ENCODE data around the gene NRXN3.

The NRXN3 gene

GRCh38 chr14:79552778-79553177, 1382.6 kb downstream of the NRXN3 start:
- H3K27ac ChIP-seq (ENCODE audit: low read depth, low read length, severe bottlenecking) = no peak overlapping the region
- WGBS, 2 experiments (ENCODE audit: insufficient coverage in 2 of 2) = no CpG with 5 or more reads among the region's 1 CpG

DNA sequence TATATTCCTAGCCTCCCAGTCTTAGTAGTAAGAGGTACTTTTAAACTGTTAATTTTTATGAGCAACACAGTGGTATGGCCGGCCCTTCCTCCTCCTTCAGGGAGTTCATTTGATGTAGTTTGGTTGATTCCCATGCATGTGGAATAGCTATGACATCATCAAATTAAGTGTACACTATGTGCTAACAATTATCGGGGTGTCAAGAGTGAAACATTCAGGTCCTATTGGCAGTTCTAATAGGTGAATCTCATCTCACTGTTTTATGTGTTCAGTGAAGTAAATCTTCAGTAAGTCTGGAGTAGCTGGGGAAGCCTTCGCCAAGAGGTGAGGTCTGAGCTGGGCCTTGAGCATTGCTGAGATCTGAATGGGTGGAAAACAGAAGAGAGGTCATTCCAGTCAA, 1384.6 kb downstream of the NRXN3 start:
- no peak overlapping the region for H3K27ac ChIP-seq (ENCODE audit: low read depth, low read length, severe bottlenecking)
- no peak overlapping the region for H3K4me3 ChIP-seq (ENCODE audit: extremely low read depth, insufficient read depth, low read length, poor library complexity, severe bottlenecking)
- H3K4me1 ChIP-seq (ENCODE audit: control insufficient read depth, insufficient read depth, low read length, poor library complexity, severe bottlenecking) = peaks cover 15% of the 10 kb centered on the region
- H3K9me3 ChIP-seq (ENCODE audit: control insufficient read depth, low read length) = no peaks in the 10 kb centered on the region
- WGBS, 2 experiments (ENCODE audit: insufficient coverage in 2 of 2) = 94 to 100% methylated on average over 2 of the region's 3 CpGs
- H3K36me3 ChIP-seq (ENCODE audit: control insufficient read depth, insufficient read depth, low read length) = no peaks in the 10 kb centered on the region

More at GRCh38 chr14:79552778-79553177, 1382.6 kb downstream of the NRXN3 start:
- Histone ChIP-seq H3K4me3 (ENCODE audit: extremely low read depth, insufficient read depth, low read length, poor library complexity, severe bottlenecking) (no peak overlapping the region), H3K9me3 (ENCODE audit: control insufficient read depth, low read length) (no peaks in the 10 kb centered on the region), H3K4me1 (ENCODE audit: control insufficient read depth, insufficient read depth, low read length, poor library complexity, severe bottlenecking) (peaks cover 15% of the 10 kb centered on the region), H3K36me3 (ENCODE audit: control insufficient read depth, insufficient read depth, low read length) (no peaks in the 10 kb centered on the region)

DNA sequence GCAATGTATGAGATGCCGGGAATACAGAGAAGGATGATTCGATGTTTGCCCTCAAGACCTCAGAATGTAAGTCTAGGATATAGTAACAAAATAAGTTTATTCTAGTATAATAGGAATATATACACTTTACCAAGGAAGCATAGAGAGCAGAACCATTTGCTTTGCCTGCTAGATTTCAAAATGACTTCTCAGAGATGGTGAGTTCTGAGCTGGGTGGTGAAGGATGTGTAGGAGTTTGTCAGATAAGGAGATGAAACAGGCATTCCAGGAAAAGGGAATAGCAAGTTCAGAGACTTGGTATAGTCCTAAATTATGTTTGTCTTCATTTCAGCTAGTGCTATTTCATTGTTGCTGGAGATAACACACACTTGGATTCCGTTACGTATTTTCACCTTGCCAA, 1385.3 kb downstream of the NRXN3 start:
- no peak overlapping the region for H3K4me3 ChIP-seq (ENCODE audit: extremely low read depth, insufficient read depth, low read length, poor library complexity, severe bottlenecking)
- no peaks in the 10 kb centered on the region for H3K36me3 ChIP-seq (ENCODE audit: control insufficient read depth, insufficient read depth, low read length)
- H3K4me1 ChIP-seq (ENCODE audit: control insufficient read depth, insufficient read depth, low read length, poor library complexity, severe bottlenecking) = peaks cover 15% of the 10 kb centered on the region
- H3K9me3 ChIP-seq (ENCODE audit: control insufficient read depth, low read length) = no peaks in the 10 kb centered on the region
- no peak overlapping the region for H3K27ac ChIP-seq (ENCODE audit: low read depth, low read length, severe bottlenecking)
- 93 to 96% methylated on average over 2 of the region's 4 CpGs for WGBS, 2 experiments (ENCODE audit: insufficient coverage in 2 of 2)

DNA sequence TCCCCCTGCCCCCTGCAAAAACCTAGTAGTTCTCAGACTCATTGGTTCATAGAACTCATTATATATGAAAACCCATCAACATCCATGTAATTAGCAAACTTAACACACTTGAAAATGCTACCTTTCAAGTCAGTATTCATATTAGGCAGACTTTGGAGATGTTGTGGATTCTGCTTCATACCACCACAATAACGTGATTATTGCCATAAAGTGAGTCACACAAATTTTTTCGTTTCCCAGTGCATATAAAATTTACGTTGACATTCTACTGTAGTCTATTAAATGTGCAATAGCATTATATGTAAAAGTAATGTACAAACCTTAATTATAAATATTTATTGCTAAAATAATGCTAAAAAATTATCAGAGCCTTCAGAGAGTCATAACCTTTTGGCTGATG, 1387.1 kb downstream of the NRXN3 start:
- Histone ChIP-seq H3K4me1 (ENCODE audit: control insufficient read depth, insufficient read depth, low read length, poor library complexity, severe bottlenecking) (peaks cover 8% of the 10 kb centered on the region), H3K9me3 (ENCODE audit: control insufficient read depth, low read length) (no peaks in the 10 kb centered on the region), H3K4me3 (ENCODE audit: extremely low read depth, insufficient read depth, low read length, poor library complexity, severe bottlenecking) (no peak overlapping the region), H3K27ac (ENCODE audit: low read depth, low read length, severe bottlenecking) (no peak overlapping the region), H3K36me3 (ENCODE audit: control insufficient read depth, insufficient read depth, low read length) (no peaks in the 10 kb centered on the region)
- no CpG with 5 or more reads among the region's 3 CpGs for WGBS, 2 experiments (ENCODE audit: insufficient coverage in 2 of 2)

DNA sequence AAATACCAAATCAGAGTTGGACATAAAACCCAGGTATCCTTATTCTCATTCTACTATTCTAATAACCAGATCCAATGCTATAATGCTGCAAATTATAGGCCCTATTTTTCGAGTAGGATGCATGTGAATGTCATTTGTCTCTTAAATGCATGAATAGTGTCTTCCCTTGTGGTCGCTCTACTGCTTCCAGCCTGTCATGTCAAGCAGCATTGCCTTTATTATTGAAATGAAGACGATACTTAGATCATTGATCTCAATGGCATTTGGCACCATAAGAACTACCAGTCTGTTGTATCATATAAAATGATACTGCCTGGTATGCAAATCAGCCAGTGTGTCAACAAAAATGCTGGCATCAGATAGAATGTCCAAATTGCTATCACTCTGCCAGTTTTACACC, 1392.0 kb downstream of the NRXN3 start:
- WGBS, 2 experiments (ENCODE audit: insufficient coverage in 2 of 2) = 79 to 80% methylated on average over 1 to 2 of the region's 3 CpGs
- no peaks in the 10 kb centered on the region for H3K36me3 ChIP-seq (ENCODE audit: control insufficient read depth, insufficient read depth, low read length)
- no peaks in the 10 kb centered on the region for H3K9me3 ChIP-seq (ENCODE audit: control insufficient read depth, low read length)
- no peak overlapping the region for H3K27ac ChIP-seq (ENCODE audit: low read depth, low read length, severe bottlenecking)
- H3K4me3 ChIP-seq (ENCODE audit: extremely low read depth, insufficient read depth, low read length, poor library complexity, severe bottlenecking) = no peak overlapping the region
- H3K4me1 ChIP-seq (ENCODE audit: control insufficient read depth, insufficient read depth, low read length, poor library complexity, severe bottlenecking) = peaks cover 4% of the 10 kb centered on the region

DNA sequence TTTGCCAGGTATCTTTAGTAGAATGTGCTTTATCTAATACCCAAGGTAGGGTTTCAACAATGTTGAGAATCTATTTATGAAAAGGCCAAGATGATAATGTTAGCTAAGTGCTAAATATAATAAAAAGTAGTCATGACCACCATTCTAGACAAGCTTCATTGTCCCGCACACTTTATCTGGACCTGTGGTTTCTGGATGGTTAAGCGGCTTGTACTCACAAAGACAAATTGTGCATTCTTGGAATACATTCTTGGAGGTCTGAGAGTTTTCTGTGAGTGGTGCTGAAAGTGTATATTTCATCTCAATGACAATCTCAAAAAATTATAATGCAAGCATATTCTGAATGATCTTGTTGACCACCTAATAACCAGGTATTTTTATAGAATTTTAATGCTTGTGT, 1394.2 kb downstream of the NRXN3 start:
- H3K27ac ChIP-seq (ENCODE audit: low read depth, low read length, severe bottlenecking) = no peak overlapping the region

DNA sequence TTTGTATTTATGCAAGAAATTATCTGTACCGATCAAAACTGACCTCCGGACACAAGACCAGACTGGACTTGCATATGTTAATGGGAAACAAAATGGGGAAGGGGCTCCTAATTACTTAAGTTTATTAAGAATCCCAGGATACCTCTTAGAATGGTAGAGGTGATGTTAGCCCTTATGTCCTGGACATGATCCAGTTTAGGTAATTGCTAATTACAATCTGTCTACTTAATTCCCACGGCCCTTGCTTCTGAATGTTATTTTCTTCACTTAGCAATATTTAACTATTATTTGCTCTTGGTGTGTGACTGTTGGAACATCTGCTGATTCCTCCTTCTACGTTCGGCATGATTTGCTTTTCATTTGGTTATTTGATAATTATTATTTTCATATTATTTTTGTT, 1397.1 kb downstream of the NRXN3 start:
- Histone ChIP-seq H3K4me3 (ENCODE audit: extremely low read depth, insufficient read depth, low read length, poor library complexity, severe bottlenecking) (no peak overlapping the region), H3K36me3 (ENCODE audit: control insufficient read depth, insufficient read depth, low read length) (no peaks in the 10 kb centered on the region), H3K4me1 (ENCODE audit: control insufficient read depth, insufficient read depth, low read length, poor library complexity, severe bottlenecking) (peaks cover 6% of the 10 kb centered on the region), H3K9me3 (ENCODE audit: control insufficient read depth, low read length) (no peaks in the 10 kb centered on the region), H3K27ac (ENCODE audit: low read depth, low read length, severe bottlenecking) (no peak overlapping the region)
- 90 to 100% methylated on average over 2 of the region's 5 CpGs for WGBS, 2 experiments (ENCODE audit: insufficient coverage in 2 of 2)

More for the DNA sequence above, 1394.2 kb downstream of the NRXN3 start:
- H3K4me1 ChIP-seq (ENCODE audit: control insufficient read depth, insufficient read depth, low read length, poor library complexity, severe bottlenecking) = peaks cover 6% of the 10 kb centered on the region
- 100% methylated on average over 2 of the region's 2 CpGs; no CpG with 5 or more reads in 1 of the 2 experiments for WGBS, 2 experiments (ENCODE audit: insufficient coverage in 2 of 2)
- no peak overlapping the region for H3K4me3 ChIP-seq (ENCODE audit: extremely low read depth, insufficient read depth, low read length, poor library complexity, severe bottlenecking)
- no peaks in the 10 kb centered on the region for H3K9me3 ChIP-seq (ENCODE audit: control insufficient read depth, low read length)
- no peaks in the 10 kb centered on the region for H3K36me3 ChIP-seq (ENCODE audit: control insufficient read depth, insufficient read depth, low read length)

DNA sequence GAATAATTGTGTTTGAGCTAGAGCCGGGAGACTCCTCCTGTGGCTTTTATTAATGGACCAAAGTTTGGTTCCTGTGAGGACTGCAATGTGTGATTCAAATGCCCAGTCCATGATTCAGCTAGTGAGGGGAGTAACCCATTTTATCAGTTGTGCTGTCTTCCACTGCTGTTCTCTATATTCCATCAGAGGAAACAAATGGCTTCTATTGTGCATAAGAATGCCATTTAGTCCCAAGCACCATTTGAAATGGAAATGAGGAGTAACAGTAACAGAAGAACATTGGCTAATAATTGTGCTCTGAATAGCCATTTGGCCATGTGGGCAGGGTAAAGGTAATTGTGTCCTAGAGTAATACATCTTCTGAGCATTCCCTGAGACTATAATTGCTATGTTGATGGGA, 1398.4 kb downstream of the NRXN3 start:
- Histone ChIP-seq H3K36me3 (ENCODE audit: control insufficient read depth, insufficient read depth, low read length) (no peaks in the 10 kb centered on the region), H3K4me3 (ENCODE audit: extremely low read depth, insufficient read depth, low read length, poor library complexity, severe bottlenecking) (no peak overlapping the region), H3K4me1 (ENCODE audit: control insufficient read depth, insufficient read depth, low read length, poor library complexity, severe bottlenecking) (peaks cover 6% of the 10 kb centered on the region), H3K9me3 (ENCODE audit: control insufficient read depth, low read length) (no peaks in the 10 kb centered on the region), H3K27ac (ENCODE audit: low read depth, low read length, severe bottlenecking) (no peak overlapping the region)
- WGBS, 2 experiments (ENCODE audit: insufficient coverage in 2 of 2) = 80% methylated on average over 1 of the region's 1 CpG; no CpG with 5 or more reads in 1 of the 2 experiments

- H3K4me1 ChIP-seq (ENCODE audit: control insufficient read depth, insufficient read depth, low read length, poor library complexity, severe bottlenecking) = peaks cover 6% of the 10 kb centered on the region
- WGBS, 2 experiments (ENCODE audit: insufficient coverage in 2 of 2) = 88 to 94% methylated on average over 1 to 2 of the region's 2 CpGs
- no peak overlapping the region for H3K4me3 ChIP-seq (ENCODE audit: extremely low read depth, insufficient read depth, low read length, poor library complexity, severe bottlenecking)
- no peak overlapping the region for H3K27ac ChIP-seq (ENCODE audit: low read depth, low read length, severe bottlenecking)
- no peaks in the 10 kb centered on the region for H3K36me3 ChIP-seq (ENCODE audit: control insufficient read depth, insufficient read depth, low read length)
- no peaks in the 10 kb centered on the region for H3K9me3 ChIP-seq (ENCODE audit: control insufficient read depth, low read length)
Measured at GRCh38 chr14:79569072-79569471, 1398.9 kb downstream of the NRXN3 start.

- no peaks in the 10 kb centered on the region for H3K9me3 ChIP-seq (ENCODE audit: control insufficient read depth, low read length)
- no peaks in the 10 kb centered on the region for H3K36me3 ChIP-seq (ENCODE audit: control insufficient read depth, insufficient read depth, low read length)
- no peak overlapping the region for H3K4me3 ChIP-seq (ENCODE audit: extremely low read depth, insufficient read depth, low read length, poor library complexity, severe bottlenecking)
- H3K27ac ChIP-seq (ENCODE audit: low read depth, low read length, severe bottlenecking) = no peak overlapping the region
- peaks cover 6% of the 10 kb centered on the region for H3K4me1 ChIP-seq (ENCODE audit: control insufficient read depth, insufficient read depth, low read length, poor library complexity, severe bottlenecking)
- WGBS, 2 experiments (ENCODE audit: insufficient coverage in 2 of 2) = 80 to 83% methylated on average over 1 of the region's 1 CpG
Measured at GRCh38 chr14:79570648-79571047, 1400.5 kb downstream of the NRXN3 start.

DNA sequence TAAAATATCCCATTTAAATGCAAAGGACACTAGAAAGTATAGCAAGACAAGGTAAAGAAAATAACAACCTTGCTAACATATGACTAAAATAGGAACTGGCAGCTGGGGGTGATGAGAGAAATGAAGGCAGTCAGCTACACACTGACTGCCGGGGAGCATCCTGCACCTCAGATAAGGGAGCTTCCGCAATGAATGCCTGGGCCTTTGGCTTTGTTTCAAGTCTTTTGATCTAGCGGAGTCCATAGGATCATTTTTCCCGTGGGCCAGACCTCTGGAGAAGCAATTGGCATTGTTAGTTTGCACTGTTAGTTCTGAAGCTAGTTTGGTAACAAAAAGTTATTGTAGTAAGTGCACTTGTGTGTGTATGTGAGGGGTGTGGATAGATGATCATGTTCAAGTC, 1401.2 kb downstream of the NRXN3 start:
- no peaks in the 10 kb centered on the region for H3K9me3 ChIP-seq (ENCODE audit: control insufficient read depth, low read length)
- no peak overlapping the region for H3K27ac ChIP-seq (ENCODE audit: low read depth, low read length, severe bottlenecking)
- peaks cover 3% of the 10 kb centered on the region for H3K4me1 ChIP-seq (ENCODE audit: control insufficient read depth, insufficient read depth, low read length, poor library complexity, severe bottlenecking)
- H3K36me3 ChIP-seq (ENCODE audit: control insufficient read depth, insufficient read depth, low read length) = no peaks in the 10 kb centered on the region
- H3K4me3 ChIP-seq (ENCODE audit: extremely low read depth, insufficient read depth, low read length, poor library complexity, severe bottlenecking) = no peak overlapping the region
- WGBS, 2 experiments (ENCODE audit: insufficient coverage in 2 of 2) = 40 to 49% methylated on average over 3 to 4 of the region's 4 CpGs

Data from mesodermal cell (in vitro differentiated cells).